GM12878 (cell line): ENCODE results near the gene SLC6A16. TPM values are rescaled to one million over a fixed set of nuclear protein-coding genes. Genes with fewer than 3 reads are reported as not detected.

Source experiments
- CBFB ChIP-seq: IDR thresholded peaks from 2 replicates; pipeline ENCODE4 v1.6.1; 2016; ENCODE audit warnings: antibody characterized with exemption, low read depth
- polyA plus RNA-seq, 11 experiments: library from polyadenylated mRNA; depleted of rRNA in 4 of 11; unstranded in 6 of 11; stranded (reverse) in 5 of 11; fragments of >200 nt; fragmentation: Nextera tagmentation in 4 of 11; fragmentation: Illumina TruSeq in 1 of 11; extraction: Ambion mirVana in 4 of 11; extraction: Trizol in 1 of 11; gene quantifications; 1 replicate in 1 of 11; 2 replicates in 10 of 11; pipeline versions ENCODE4 v1.2.1 to v1.2.3, GENCODE V29; 2011 to 2016; ENCODE audit warnings: inconsistent platforms in 2 of 11, missing spikeins in 2 of 11, low read depth in 1 of 11
- total RNA-seq, 4 experiments: library from RNA; depleted of rRNA in 3 of 4; stranded (reverse); fragments of >200 nt in 3 of 4; fragmentation: Illumina TruSeq in 1 of 4; extraction: Trizol in 1 of 4; gene quantifications; 2 replicates each; pipeline versions ENCODE4 v1.2.1 to v1.2.3, GENCODE V29; 2013 to 2021
- TF ChIP-seq, protein P1 (sequence below): fragments of 450-650 bp; IDR thresholded peaks from 2 replicates; pipeline ENCODE4 v1.6.1; 2016; ENCODE audit warnings: mild to moderate bottlenecking, moderate library complexity, borderline replicate concordance
- TF ChIP-seq, protein P2 (sequence below): IDR thresholded peaks from 2 replicates; pipeline ENCODE4 v1.6.1; 2011; ENCODE audit warnings: low read depth, low read length, improper control_type of control experiment, borderline replicate concordance
- TF ChIP-seq, protein P3 (sequence below): fragments of 450-650 bp; formaldehyde crosslinking; IDR thresholded peaks from 2 replicates; pipeline ENCODE4 v1.4.0; 2022; ENCODE audit warnings: mild to moderate bottlenecking, moderate library complexity

SLC6A16 gene
- total and polyA plus RNA-seq, 10 of the 15 experiments (the other 5 are each of a cell fraction or from before 2014, with no cell fraction given), result 0.23 to 3.2 (median 0.54) TPM

DNA sequence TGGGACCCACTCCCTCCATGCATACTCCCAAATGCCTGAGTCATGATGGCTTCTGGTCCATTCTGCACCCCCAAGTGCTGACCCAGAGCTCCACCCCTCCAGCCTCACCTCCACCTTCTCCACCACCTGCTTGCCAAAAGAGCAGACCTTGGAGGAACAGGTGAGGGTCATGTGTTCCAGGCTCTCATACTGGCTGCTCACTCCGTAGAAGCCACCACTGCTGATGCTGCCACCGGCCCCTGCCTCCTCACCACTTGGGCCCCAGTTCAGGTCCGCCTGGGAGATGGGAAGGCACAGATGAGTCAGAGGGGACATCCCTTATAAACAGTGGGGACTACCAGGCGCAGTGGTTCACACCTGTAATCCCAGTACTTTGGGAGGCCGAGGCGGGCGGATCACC, 18.1 kb upstream of the SLC6A16 start (continued):
- TF ChIP-seq, protein P1, sequence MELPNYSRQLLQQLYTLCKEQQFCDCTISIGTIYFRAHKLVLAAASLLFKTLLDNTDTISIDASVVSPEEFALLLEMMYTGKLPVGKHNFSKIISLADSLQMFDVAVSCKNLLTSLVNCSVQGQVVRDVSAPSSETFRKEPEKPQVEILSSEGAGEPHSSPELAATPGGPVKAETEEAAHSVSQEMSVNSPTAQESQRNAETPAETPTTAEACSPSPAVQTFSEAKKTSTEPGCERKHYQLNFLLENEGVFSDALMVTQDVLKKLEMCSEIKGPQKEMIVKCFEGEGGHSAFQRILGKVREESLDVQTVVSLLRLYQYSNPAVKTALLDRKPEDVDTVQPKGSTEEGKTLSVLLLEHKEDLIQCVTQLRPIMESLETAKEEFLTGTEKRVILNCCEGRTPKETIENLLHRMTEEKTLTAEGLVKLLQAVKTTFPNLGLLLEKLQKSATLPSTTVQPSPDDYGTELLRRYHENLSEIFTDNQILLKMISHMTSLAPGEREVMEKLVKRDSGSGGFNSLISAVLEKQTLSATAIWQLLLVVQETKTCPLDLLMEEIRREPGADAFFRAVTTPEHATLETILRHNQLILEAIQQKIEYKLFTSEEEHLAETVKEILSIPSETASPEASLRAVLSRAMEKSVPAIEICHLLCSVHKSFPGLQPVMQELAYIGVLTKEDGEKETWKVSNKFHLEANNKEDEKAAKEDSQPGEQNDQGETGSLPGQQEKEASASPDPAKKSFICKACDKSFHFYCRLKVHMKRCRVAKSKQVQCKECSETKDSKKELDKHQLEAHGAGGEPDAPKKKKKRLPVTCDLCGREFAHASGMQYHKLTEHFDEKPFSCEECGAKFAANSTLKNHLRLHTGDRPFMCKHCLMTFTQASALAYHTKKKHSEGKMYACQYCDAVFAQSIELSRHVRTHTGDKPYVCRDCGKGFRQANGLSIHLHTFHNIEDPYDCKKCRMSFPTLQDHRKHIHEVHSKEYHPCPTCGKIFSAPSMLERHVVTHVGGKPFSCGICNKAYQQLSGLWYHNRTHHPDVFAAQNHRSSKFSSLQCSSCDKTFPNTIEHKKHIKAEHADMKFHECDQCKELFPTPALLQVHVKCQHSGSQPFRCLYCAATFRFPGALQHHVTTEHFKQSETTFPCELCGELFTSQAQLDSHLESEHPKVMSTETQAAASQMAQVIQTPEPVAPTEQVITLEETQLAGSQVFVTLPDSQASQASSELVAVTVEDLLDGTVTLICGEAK, result no peak
- no peak for TF ChIP-seq CBFB
- TF ChIP-seq, protein P2, sequence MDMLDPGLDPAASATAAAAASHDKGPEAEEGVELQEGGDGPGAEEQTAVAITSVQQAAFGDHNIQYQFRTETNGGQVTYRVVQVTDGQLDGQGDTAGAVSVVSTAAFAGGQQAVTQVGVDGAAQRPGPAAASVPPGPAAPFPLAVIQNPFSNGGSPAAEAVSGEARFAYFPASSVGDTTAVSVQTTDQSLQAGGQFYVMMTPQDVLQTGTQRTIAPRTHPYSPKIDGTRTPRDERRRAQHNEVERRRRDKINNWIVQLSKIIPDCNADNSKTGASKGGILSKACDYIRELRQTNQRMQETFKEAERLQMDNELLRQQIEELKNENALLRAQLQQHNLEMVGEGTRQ, result no peak
- TF ChIP-seq, protein P3, sequence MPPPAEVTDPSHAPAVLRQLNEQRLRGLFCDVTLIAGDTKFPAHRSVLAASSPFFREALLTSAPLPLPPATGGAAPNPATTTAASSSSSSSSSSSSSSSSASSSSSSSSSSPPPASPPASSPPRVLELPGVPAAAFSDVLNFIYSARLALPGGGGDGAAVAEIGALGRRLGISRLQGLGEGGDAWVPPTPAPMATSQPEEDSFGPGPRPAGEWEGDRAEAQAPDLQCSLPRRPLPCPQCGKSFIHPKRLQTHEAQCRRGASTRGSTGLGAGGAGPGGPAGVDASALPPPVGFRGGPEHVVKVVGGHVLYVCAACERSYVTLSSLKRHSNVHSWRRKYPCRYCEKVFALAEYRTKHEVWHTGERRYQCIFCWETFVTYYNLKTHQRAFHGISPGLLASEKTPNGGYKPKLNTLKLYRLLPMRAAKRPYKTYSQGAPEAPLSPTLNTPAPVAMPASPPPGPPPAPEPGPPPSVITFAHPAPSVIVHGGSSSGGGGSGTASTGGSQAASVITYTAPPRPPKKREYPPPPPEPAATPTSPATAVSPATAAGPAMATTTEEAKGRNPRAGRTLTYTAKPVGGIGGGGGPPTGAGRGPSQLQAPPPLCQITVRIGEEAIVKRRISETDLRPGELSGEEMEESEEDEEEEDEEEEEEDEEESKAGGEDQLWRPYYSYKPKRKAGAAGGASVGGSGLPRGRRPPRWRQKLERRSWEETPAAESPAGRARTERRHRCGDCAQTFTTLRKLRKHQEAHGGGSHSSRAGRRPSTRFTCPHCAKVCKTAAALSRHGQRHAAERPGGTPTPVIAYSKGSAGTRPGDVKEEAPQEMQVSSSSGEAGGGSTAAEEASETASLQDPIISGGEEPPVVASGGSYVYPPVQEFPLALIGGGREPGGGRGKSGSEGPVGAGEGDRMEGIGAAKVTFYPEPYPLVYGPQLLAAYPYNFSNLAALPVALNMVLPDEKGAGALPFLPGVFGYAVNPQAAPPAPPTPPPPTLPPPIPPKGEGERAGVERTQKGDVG (CRISPR knock-in tag), result no peak
